ENCODE measurements around the gene STARD9. TPM values are rescaled to one million over a fixed set of nuclear protein-coding genes. Genes with fewer than 3 reads are reported as not detected.

Gene STARD9
- total and polyA plus RNA-seq, 2 of the 13 experiments (the other 11 are each of a cell fraction or from before 2014, with no cell fraction given) = 5.3 to 7.5 TPM

GRCh38 chr15:42732095-42732827, 156.9 kb downstream of the STARD9 start (continued):
- no peak for TF ChIP-seq KIAA2018 (CRISPR knock-in tag; IDR thresholded peaks at IDR 0.05; ENCODE audit: borderline replicate concordance)

GRCh38 chr15:42733027-42733426, 157.6 kb downstream of the STARD9 start:
- DNase-seq (ENCODE audit: low spot score) (no peak), FAIRE-seq (no peak), ATAC-seq (no peak)
- Histone ChIP-seq H3K9ac (ENCODE audit: insufficient read depth, low read depth, low read length) (no peak overlapping the region), H3K9me3 (ENCODE audit: low read length) (no peaks in the 10 kb centered on the region), H3K27me3 (ENCODE audit: control insufficient read depth in 1 of 2, insufficient read depth in 2 of 2, low read length in 2 of 2) (no peaks in the 10 kb centered on the region), H3K4me2 (ENCODE audit: low read depth, low read length) (no peak overlapping the region), H3K79me2 (ENCODE audit: insufficient read depth, low read length) (peaks cover 12% of the 10 kb centered on the region), H3K36me3 (replicated peaks in 1 of 2; ENCODE audit: control insufficient read depth in 1 of 2, insufficient read depth in 2 of 2, low read length in 2 of 2) (peaks cover 30 to 72% of the 10 kb centered on the region in 2 experiments), H4K20me1 (ENCODE audit: insufficient read depth, low read length) (0 out of 2 replicates have a peak, but pooled peaks cover 2% of the 10 kb centered on the region), H2AFZ (ENCODE audit: low read length) (no peak overlapping the region), H3K4me3 (replicated peaks in 1 of 3; ENCODE audit: insufficient read depth in 1 of 3, low read depth in 2 of 3, low read length in 3 of 3) (no peak overlapping the region), H3K27ac (ENCODE audit: extremely low read length, insufficient read depth, low read length) (no peak overlapping the region), H3K4me1 (ENCODE audit: insufficient read depth, low read length) (peaks cover 21% of the 10 kb centered on the region)
- in situ Hi-C loops (cut with HindIII; ENCODE audit: extremely low pct_ligation_motif_present, low pct_unique_long_range_greater_than_20kb) = no loop called here
- POLR2A ChIA-PET = no interaction called here
- CTCF ChIA-PET (ENCODE audit: low intra/inter-chr PET ratio, low total read pairs) = no interaction called here
- TF ChIP-seq RARG (CRISPR knock-in tag; IDR thresholded peaks at IDR 0.05; ENCODE audit: low read depth) (no peak), ZNF235 (CRISPR knock-in tag; IDR thresholded peaks at IDR 0.05; ENCODE audit: borderline replicate concordance) (no peak), REL (CRISPR knock-in tag; conservative IDR thresholded peaks at IDR 0.05) (no peak), CERS6 (CRISPR knock-in tag; IDR thresholded peaks at IDR 0.05) (no peak), ZNF564 (CRISPR knock-in tag; IDR thresholded peaks at IDR 0.05) (no peak), REXO4 (CRISPR knock-in tag; IDR thresholded peaks at IDR 0.05; ENCODE audit: borderline replicate concordance) (no peak), MBNL3 (CRISPR knock-in tag; conservative IDR thresholded peaks at IDR 0.05) (no peak)
- WGBS (ENCODE audit: low lambda C conversion rate) = 99% methylated on average over 11 of the region's 11 CpGs
- intact Hi-C loops (cut with micrococcal nuclease; ENCODE audit: unreplicated experiment) = no loop called here
- BruUV-seq (replicated peaks) = no TSS peak
